ENCODE measurements around the gene LAMC3.
"Not testable (repeated sequence)": the region's sequence is repeated elsewhere in the genome, so short reads cannot be mapped to it uniquely, and the experiment has no call there.

Gene LAMC3

DNA sequence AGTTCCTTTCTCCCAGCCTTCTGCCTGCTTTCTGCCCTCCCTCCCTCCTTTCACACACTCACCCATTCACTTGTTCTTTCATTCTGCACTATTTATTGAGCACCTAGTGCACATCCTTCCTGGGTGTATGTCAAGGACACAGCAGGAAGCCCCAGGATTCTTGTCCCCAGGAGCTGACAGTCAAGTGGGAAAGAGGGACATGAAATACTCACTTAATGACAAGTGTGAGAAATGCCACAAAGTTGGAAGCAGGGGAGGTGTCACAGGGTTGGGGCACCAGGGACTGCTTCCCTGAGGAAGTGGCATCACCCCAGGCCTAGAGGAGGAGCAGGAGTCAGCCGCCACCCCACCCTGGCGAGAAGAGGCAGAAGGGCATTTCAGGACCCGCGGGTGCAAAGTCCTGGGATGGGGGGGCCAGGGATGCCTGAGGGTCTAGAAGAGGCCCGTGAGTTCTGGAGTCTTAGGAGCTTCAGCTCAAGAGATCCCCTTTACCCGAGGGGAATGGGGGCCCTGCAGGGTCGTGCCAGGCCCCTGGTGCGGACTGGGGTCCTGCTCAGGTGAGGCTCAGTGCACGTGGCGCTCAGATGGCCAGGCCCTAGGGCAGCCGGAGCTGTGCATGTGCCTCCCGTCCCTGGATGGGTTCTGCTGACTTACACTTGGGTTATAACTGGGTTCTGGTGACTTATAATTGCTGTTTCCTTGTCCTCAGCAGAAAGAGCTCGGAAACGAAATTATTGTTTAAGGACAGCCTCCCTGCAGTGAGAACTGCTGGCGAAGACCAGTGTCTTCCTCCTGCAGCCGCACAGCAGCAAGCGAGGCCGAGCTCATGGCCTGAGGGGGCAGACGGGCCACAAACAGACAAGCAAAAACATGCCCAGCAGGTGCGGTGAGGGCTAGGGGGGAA lies 16.9 kb upstream of the LAMC3 start:
- no peak for DNase-seq (ENCODE audit: low spot score)

DNA sequence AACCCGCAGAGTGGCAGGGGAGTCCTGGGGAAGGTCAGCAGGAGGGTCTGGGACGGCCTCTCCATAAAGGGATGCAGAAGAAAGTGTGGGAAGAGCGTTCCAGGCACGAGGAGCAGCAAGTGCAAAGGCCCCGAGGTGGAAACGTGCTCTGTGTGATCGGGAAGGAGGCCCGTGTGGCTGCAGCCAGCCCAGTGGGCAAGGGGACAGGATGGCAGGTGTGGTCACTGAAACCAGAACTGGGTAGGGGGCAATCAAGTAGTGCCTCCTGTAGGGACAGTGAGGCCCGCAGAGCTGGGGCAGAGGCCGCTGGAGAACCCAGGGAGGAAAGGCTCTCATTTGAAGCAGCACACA lies 16.3 kb upstream of the LAMC3 start:
- DNase-seq (ENCODE audit: low spot score): no peak

DNA sequence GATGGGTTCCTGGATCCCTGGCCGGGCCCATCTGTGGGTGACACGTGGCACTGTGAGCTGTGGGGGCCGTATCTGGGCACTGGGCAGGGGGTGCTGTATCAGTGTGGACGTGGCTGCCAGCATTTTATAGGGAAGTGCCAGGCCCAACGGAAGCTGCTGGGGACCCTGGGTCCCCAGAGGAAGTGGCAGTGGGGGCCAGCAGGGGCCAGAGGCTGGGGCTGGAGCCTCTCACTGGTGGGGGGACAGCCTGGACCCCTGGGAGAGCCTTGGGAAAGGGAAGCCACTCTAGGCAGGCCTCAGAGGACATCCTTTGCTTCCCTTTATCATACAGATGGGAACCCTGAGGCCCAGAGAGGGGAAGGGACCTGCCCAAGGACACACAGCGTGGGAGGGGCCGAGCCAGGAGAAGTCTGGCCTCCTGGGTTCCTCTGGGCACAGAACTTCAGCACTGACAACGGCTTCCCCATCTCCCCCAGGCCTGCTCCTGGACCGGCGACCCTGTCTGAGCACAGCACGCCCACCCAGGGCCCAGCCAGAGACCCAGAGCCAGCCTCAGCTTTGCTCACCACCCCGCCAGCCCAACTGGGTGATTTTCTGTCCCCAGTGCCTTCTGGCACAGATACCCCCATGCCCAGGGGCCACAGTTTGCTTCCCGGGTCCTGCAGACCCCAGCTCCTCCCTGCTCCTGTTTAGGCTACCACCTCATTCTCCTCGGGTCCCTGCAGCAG lies 15.5 kb upstream of the LAMC3 start:
- no peak for DNase-seq (ENCODE audit: low spot score)

DNA sequence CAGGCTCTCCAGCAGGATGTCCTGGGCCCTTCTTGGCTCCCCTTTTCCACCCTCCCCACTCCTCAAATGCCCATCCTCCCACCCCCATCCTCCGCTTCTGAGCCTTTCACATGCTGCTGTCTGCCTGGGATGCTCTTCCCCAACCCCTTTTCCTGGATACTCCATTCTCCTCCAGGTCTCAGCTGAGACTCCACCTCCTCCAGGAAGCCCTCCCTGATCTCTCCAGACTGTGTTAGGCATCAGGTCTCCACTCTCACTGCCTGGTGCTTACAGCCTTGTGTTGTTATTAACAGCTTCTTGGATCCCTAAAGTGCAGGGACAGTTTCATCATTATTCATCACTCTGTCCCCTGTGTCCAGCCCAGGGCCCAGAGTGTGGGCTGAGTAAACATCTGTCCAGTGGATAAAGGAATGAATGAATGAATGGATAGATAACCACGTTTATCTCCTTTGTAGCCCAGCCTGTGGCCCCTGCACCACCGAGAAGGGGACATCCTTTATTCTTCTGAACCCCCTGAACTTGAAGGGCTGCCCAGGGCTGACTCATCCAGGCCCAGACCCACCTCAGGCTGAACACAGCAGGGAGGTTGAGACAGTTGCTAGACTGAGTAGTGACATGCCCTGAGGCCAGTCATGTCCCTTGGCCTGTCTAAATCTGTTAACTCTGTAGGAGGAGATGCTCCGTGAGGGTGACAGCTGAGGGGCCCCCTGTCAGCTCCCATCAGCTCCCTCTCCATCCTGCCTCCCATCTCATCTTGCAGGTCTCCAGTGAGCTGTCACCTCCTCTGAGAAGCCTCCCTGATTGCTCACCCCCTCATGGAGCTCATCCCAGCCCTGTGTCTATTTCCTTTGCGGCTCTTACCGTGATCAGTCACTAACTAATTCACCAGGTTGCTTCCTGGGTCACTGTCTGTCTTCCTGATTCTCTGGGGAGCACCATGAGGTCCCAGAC lies 14.6 kb upstream of the LAMC3 start:
- no peak for DNase-seq (ENCODE audit: low spot score)

DNA sequence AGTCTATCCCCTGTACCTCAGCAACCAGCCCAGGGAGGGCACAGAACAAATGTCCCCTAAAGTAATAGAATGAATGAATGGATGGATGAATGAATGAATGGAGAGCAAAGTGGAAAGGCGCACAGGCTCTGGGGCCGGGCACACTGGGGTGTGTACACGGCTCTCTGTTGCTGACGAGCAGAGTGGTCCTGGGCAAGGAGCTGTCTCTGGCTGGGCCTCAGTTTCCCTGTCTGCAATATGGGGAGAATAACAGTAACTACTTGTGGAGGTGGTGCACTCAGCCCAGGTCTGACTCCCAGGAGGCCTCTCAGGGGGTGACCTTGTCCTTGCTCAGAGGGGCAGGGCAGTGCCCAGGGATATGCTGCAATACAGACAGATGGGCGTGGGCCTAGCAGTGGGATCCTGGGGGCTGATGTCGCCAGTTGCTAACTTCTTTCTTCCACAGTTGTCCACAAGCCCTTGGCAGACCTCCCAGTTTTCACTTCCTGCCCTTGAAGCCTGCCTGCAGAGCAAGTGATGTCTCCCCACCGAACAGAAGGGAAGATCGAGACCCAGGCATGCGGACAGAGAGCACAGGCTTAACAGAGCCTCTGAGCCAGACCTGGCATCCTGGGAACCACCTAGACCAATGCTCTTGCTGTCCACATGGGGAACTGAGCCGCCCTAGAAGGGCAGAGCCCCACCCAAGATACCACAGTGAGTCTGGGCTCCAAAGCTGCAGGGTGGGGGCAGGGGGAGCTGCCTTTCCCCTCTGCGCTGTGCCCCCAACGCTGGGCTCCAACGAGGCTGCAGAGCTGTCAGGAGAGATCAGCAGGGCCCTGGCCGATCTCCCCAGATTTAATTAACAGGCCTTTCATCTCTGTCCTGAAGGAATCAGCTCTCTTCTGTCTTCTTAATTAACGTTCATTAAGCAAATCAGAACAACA lies 13.6 kb upstream of the LAMC3 start:
- DNase-seq (ENCODE audit: low spot score): no peak

DNA sequence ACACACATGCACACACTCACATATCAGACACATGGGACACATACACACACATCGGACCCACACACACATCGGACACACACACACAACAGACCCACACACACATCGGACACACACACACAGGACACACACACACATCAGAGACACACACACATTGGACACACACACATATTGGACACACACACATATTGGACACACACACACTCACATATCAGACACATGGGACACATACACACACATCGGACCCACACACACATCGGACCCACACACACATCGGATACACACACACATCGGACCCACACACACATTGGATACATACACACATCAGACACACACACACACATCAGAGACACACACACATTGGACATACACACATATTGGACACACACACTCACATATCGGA lies 12.8 kb upstream of the LAMC3 start:
- no peak for DNase-seq (ENCODE audit: low spot score)

DNA sequence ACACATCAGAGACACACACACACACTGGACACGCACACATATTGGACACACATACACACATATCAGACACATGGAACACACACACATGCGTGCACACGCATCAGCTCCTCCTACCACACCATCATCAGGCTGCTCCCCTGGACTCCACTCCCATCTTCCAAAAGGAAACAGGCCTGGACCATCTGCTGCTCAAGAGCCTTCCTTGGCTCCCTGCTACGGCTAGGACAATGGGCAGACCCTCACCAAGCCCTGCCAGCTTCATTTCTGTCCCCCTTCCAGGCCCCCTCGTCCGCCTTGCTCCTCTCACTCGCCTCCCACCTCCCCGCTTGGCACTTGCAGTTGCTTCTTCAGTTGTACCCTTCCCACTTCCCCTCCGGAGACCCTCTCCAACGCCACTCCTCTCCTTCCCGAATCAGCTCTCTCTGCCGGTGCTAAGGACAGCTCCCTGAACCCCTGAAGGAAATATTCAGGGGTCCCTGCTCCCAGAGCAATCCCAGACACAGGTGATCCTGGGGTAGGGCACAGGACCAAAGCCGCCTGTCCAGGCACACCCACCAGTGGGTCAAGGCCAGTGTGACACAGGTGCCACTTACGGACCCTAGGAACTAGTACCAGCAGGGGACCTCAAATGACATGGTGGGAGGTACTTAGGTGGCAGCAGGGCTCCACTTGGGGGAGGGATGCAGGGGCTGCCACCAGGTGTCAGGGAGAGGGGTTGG lies 12.1 kb upstream of the LAMC3 start:
- DNase-seq (ENCODE audit: low spot score): no peak

DNA sequence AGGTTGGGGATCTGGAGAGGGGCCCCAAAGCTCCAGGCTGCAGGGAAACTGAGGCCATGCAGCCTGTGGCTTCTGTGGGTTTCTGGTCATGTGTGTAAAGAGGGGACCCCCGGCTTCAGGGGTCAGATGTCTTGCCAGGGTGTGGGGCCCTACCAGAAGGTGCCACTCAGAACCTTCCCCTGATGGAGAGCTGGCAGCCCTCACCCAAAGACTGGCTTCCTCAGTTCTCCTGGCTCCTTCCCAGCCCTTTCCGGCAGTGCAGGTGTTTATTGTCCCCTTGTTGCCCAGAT lies 11.6 kb upstream of the LAMC3 start:
- DNase-seq (ENCODE audit: low spot score): no peak

DNA sequence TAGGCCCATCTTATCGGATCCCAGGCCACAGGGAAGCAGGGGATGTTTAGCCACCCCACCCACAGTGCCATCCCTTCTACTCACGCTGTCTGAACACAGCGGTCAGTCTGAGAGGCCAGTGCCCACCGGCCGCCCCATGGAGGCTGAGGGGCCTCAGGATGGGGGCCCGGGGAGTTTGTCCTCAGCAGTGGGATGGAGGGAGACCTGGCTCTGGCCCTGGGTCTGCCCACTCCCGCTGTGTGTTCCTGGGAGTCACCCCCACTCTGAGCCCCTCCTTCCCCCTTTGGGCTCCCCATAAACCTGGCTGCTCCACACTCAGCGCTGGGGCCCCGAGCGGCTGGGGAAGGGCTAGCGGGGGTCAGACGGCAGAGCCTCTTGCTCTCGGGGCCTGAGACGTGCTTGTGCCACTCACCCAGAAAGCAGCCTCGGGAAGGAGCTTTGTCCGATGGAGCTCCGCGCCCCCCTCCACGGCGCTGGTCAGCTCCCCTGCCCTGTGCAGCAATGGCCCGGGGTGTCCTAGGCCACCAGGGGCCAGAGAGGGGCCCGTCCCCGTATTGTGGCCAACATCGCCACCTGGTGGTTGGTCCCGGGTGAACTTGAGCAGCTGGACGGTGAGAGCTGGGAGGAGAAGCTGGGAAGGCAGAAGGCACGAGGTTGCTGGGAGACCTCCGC lies 10.9 kb upstream of the LAMC3 start:
- DNase-seq (ENCODE audit: low spot score): no peak

DNA sequence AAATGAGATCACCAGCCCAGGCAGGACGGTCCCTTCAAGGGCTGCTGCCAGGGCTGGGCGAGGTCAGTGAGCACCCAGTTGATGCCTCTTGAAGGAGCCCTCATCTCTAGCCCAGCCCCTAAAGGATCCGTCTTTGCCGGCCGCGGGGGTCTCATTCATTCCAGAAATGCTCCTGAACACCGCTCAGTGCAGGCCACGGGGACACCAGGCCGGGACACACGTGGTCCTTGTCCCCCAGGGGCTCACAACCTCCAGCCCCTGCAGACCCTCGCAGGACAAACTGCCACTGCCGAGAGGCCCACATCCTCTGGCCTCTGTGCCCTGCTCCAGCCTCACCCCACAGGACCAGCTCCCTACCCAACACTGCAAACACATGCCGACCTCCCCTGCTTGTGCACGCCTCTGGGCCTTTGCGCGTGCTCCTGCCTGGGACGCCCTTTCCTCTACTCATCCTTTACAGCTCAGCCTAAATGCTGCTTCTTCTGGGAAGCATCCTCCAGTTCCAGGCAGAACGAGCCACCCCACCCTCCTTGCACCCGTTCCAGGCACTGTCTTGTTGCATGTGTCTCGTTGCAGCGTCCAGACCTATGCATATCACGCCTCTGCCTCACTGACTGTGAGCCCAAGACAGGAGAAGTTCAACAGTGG lies 10.3 kb upstream of the LAMC3 start:
- no peak for DNase-seq (ENCODE audit: low spot score)

DNA sequence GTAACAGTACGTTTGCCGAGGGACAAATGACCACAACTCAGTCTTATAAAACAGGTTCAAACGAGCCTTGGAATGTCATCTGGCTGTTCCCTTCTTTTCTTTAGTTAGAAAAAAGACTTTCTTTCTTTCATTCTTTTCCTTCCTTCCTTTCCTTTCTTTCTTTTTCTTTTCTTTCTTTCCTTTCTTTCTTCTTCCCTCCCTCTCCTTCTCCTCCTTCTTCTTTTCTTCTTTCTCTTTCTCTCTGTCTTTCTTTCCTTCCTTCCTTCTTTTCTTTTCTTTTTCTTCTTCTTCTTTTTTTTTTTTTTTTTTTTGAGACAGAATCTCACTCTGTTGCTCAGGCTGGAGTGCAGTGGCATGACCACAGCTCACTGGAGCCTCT lies 9.7 kb upstream of the LAMC3 start:
- DNase-seq (ENCODE audit: low spot score): no peak

DNA sequence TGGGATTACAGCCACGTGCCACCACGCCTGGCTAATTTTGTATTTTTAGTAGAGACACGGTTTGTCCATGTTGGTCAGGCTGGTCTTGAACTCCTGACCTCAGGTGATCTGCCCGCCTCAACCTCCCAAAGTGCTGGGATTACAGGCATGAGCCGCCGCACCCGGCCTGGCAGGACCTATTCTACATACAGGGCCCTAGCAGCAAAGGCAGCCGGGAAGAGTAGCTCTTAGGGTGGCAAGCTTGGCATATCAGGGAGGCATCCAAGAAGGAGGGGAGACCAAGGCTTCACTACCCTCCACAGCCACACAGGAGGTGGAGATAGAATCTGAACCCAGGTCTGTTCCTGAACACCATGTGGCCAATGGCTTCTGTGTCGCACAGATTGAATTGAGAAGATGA lies 8.4 kb upstream of the LAMC3 start:
- DNase-seq (ENCODE audit: low spot score): not testable (repeated sequence)

DNA sequence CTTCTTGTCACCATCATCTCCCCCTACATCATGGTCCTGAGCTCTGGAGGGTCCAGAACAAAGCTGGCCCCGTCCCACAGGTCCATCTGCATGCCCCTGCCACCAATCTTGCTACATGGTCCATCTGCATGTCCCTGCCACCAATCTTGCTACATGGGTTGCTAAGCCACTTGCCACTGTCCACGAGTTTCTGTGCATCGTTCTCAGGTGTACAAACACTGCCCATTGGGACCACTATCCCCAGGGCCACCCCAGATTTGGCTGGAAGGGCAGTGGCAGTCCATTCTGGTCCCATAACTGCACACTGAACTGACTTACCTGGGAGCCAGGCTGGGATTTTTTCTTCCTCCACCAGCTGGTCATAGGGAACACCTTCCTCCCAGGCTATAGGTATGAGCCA lies 8.0 kb upstream of the LAMC3 start:
- no peak for DNase-seq (ENCODE audit: low spot score)

DNA sequence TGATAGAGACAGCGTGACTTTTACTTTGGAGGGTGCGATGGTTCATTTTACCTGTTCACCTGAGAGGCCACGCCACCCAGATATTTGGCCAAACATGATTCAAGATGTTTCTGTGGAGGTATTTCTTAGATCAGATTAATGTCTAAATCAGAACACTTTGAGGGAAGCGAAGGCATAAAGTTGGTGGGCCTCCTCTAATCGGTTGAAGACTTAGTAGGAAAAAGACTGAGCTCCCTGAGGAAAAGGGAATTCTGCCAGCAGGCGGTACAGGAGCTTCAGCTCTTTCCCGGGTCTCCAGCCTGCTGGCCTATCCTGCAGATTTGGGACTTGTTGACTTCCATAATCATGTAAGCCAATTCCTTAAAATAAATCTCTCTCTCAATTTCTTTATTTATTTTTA lies 7.0 kb upstream of the LAMC3 start:
- DNase-seq (ENCODE audit: low spot score): no peak

DNA sequence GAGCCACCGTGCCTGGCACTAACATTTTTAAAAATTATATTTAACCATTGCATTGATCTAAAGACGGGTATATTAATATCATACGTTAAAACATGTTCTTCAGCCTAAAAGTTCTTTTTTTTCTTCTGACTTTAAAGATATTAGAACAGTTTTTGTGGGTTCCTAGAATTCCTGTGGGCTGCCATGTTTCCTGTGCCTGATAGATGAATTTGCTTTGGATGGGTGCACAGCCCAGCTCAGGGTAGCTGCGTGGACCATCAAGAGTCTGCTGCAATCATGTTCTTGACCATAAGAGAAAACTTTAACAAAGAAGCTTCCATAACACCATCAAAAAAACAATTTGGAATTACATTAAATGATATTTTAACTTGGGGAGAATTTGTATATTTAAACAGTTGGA lies 2.4 kb upstream of the LAMC3 start:
- DNase-seq (ENCODE audit: low spot score): no peak

DNA sequence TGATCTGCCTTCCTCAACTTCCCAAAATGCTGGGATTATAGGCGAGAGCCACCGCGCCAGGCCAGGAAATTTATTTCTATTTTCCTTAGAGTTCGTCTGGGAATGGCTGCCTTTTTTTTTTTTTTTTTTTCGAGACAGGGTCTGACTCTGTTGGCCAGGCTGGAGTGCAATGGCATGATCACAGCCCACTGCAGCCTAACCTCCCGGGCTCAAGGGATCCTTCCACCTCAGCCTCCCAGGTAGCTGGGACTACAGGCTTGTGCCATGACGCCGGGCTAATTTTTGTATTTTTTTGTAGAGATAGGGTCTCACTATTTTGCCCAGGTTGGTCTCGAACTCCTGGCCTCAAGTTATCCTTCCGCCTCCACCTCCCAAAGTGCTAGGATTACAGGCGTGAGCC lies 888 bp upstream of the LAMC3 start:
- DNase-seq (ENCODE audit: low spot score): no peak

DNA sequence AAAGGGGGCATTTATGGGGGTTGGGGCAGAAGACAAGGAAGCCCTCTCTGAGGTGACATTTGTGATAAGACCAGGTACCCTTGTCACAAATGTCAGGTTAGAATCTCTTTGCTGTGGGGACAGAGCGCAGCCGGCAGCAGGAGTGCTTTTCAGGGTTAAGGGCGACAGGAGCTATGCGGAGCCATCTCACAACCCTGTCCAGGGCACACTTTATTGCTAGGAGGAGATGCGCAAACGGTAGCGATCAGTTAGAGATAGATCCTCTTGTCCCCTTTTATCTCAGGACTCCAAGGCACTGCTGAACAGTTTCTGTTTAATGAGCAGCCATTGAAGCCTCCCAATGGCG lies 438 bp upstream of the LAMC3 start:
- no peak for DNase-seq (ENCODE audit: low spot score)

DNA sequence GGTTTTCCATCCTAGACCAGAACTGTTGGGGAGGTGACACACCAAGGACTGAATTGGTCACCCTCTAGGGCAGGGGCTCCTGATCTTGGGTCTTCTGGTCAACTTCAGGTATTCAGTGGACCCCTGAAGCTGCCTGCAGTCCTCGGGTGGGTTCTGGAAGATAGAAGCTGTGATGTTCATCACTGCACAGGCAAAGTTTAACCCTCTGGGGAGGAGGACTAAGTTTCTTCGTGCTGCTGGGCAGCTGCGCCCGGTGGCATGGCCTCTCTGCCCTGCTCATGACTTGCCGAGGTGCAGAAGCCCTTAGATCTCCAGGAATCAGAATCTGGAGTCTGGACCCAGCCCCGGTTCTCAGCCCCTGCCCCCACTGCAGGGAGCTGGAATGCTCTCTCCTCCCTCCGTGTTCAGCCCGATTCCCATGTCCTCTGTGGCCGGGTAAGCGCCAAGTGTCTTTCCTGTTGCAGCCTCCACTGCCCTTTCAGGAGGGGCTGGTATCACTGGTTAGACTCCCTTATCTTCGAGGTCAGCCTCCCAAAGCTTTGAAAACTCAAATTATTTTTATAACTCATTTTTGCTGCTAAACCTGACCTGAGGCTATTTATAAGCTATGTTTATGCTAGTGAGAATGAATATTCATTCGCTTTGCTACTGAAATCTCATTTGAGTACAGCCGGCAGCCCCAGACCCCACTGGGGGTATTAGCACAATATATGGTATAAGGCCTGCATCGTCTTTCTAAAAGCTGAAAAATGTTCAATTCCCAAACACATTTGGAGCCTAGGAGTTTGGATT lies 1.7 kb downstream of the LAMC3 start:
- DNase-seq (ENCODE audit: low spot score): no peak
